CD4-positive, alpha-beta T cell treated with Interleukin-6 for 4 hours (primary cell): ENCODE measurements around the gene ECE1.

Experiments
- DNase-seq: peaks from one replicate; pipeline ENCODE4 v3.0.0-alpha.2; 2020; ENCODE audit warnings: mixed read lengths

ECE1 gene

DNA sequence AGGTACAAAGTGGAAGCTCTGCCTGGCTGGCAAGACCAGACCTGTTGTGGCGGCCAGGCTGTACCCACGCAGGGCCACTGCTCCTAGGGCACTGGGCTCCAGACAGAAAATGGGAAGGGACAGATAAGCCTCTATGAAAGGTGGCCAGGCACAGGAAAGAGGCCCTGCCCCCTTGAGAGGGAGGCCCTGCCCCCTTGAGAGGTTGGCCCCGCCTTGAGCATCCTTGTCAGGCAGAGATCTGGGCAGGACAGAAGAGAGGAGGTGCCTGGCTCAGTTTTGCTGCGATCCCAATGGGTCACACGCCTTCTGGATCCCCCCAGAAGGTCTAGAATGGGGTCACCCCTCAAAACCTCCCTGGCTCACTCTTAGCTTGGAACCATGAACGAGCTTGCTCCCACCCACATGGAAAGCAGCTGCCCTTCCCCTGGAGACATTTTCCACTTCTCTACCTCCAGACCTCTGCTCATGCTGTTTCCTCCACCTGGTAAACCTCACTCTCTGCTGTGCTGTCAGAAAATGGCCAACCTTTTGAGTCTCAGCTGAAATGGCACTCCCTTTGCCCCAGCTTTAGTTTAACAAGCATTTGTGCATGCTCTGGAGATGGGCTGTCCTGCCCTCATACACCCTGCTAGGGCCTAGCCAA lies 17.5 kb upstream of the ECE1 start:
- peak; percentile 44 for DNase-seq

DNA sequence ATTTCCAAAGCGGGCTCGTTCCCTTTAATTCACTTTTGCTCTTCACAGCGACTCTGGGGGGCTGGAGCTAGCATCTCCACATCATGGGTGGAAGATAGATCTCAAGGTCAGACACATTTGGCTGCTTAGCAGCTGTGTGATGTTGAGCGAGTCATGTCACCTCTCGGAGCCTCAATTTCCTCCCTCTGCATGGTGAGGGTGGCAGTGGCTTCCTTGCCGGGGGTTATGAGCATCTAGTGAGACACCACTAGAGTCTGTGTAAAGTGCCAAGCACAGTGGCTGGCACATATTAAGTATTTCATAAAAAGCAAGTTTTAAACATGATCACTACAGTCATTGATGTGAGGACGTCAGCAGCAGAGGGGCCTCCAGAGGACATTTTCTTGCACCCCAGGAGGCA lies 16.9 kb upstream of the ECE1 start:
- peak; percentile 52 for DNase-seq

DNA sequence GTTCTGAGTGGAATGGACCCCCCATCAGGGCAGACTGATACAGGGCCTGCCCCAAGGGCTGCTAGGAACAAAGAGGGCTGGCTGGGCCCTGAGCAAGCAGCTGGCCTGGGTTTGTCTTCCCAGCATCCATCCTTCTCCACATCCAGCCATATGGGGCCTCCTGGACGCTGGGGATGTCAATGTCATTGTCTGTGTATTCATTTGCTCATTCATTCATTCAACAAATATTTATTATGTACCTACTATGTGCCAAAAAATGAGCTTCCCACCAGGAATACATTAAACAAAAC lies 15.6 kb upstream of the ECE1 start:
- no peak for DNase-seq

DNA sequence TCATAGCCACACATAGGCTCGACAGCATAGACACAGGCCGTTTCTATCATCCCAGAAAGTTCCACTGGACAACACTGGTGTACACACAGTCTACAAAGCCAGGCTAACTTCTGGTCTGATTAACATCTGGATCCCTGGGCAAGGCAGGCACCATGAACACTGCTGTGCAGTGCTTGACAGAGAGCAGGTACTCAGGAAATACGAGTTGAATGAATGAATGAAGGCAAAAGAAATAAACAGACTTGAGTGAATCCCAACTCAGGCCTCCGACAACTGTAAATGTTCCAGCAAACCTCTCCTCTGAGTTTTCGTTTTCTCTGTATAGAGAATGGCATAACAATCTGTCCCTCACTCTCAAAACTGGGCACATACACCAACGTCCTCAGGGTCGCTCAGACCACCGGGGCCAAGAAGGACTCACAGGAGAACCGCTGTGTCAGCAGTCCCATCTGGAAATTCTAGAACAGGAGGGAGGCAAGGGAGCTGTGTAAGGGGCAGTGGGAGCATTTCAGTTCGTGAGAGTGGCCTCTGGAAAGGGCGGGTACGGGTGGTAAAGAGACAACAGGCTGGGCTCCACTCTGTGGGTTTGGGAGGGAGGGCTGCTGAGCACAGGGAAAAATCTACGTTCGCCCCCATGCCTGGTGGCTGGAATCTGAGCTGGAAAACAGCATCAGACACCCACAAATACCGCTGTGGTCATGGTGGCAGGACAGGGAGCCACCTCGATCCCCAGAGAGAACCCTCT lies 15.1 kb upstream of the ECE1 start:
- no peak for DNase-seq

DNA sequence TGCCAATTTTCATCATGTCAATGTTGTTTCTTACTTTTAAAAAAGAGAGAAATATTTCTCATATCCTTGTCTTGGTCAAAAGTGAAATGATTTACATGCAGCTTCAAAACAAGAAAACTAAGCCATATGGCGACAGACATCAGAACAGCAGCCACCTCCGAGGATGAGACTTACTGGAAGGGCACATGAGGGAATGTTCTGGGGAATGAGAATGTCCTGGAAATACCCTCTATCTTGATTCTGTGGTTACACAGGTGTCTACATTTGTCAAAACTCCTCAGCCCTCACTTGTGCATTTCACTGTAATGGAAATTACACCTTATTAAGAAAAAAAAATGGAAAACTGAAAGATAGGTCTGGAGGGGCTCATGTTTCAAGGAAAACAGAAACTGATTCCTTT lies 14.2 kb upstream of the ECE1 start:
- no peak for DNase-seq

DNA sequence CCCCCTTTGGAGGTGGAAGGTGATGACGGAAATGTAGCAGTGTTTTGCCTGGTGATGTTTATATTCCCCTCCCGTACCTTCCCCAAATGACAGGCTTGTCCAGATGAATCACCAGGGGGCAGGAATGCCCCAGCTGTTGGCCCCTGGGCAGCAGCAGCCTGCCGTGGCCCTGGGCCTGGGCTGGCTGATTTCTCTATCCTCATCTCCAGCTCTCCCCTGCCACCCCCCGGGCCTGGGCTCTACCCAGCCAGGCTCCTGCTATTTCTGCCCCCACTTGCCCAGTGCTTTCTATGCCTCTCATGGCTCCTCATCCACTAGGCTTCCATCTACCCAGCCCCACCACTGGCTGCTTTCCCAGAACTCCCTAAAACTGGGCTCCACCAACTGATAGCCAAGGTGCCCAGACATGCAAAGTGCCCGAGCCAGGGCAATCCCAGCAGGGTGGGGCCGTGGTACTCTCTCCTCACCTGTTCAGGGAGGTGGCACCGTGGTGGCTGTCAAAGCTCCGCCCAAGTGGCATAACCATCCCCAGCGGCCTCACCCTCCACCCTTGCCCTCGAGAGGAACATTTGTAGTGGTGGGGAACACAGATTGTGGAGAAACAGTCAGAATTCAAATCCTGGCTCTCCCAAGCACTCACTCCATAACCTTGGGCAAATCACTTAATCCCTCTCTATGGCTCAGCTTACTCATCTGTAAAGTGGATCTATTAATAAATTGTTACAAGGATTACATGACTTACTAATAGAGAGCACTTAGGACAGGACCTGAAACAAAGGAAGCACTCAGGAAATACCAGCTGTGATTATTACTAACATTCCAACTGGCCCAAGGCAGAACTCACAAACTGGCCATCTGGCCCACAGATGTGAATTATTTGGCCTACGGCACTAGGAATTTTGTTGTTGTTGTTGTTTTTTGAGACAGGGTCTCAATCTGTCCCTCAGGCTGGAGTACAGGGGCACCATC lies 12.8 kb upstream of the ECE1 start:
- DNase-seq, result no peak

DNA sequence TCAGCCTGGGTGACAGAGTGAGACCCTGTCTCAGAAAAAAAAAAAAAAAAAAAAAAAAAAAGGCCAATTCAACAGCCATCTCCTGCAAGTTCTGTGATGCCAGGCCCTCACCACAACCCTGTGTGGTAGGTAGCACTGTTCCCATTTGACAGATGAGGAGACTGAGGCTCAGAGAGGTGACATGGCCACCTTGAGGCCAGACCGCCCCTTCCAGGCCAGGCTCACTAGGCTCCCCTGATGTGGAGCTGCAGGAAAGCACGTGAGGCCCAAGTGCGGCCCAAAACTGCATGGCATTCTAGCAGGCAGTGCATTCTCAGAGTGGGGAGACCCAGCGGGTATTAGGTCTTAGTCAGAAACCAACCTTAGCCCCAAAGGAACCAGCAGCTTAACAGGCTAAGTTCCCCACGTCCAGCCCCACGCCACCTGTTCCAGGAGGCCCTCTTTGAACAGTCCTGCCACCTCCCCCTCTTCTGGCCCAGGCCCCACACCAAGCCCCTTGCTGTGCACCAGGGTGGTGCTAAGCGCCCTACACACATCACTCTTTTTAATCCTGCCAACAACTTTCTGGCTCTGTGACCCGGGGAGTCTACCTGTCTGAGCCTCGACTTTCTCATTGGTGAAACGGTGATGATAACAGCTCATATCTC lies 11.7 kb upstream of the ECE1 start:
- DNase-seq, result no peak

DNA sequence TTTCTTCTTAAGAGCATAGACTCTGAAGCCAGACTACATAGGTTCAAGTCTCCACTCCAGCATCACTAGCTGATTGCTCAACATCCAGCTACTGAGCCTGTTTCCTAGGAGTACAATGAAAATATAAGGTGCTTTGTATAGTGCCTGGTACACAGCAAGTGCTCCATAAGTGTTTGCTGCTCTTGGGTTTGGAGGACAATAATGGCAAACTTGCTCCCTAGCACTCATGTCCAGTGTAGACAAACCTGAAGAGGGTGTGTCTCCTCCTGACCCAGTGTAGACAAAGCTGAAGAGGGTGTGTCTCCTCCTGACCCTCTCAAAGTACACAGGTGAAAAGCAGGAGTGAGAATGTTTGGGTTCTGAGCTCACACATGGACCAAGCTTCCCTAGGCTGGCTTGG lies 10.5 kb upstream of the ECE1 start:
- DNase-seq, result no peak

DNA sequence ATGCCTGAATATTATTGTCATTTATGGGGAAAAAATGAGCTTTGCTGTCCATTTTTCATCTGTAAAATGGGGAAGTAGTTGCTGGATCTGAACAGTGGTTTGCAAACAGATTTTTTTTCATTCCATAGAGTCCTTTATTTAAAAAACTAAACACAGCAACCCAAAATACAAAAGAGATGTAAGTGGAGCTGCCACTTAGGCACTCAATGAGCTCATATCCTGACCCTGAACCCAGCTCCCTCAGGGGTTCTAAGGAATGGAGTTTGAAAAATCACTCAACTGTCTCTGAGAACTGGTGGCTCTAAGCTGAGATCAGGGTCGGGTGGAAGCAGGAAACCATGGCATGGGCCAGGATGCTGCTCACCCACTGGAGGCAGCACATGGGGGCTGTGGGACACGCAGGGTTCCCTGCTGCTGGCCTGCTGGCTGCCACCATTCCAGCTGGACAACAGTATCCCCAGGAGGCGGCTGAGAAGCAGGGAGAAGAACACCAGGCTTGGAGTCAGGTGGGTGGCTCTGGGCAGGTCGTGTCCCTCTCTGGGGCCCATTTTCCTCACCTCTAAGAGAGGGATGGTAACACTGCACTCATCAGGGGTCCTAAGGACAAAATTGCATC lies 9.6 kb upstream of the ECE1 start:
- DNase-seq, result peak; percentile 24

DNA sequence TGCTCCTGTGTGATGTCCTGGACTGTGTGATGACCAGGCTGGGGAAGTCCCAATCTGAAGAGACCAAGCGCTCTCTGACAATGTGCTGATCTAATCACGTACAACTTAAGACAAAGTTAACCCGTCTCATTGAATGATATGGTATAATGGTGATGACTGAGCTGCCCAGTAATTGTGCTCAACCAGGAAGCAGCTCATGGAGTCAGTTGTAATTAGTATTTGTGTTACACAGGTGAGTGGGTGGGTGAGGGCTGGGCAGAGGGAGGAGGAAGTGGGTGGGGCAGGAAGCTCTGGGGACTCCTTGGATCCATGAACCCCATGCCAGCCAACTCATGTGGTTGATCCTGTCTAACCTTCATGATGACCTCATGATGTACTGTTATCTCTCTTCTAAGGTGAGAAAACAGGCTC lies 8.7 kb upstream of the ECE1 start:
- DNase-seq, result peak; percentile 45

DNA sequence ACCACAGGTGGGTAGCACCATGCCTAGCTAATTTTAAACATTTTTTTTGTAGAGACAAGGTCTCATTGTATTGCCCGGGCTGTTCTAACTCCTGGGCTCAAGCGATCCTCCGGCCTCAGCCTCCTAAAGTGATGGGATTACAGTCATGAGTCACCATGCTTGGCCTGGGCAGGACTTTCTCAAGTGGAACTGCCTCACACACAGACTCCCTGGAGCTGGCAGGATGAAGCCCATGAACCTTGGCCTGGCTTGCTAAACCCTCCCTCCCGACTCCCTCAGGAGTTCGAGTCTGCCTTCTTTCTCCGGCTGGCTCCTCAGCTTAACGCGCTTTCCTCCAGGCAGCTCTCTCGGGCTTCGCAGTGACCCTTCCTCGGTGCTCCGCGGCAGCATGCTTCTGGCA lies 7.7 kb upstream of the ECE1 start:
- no peak for DNase-seq

DNA sequence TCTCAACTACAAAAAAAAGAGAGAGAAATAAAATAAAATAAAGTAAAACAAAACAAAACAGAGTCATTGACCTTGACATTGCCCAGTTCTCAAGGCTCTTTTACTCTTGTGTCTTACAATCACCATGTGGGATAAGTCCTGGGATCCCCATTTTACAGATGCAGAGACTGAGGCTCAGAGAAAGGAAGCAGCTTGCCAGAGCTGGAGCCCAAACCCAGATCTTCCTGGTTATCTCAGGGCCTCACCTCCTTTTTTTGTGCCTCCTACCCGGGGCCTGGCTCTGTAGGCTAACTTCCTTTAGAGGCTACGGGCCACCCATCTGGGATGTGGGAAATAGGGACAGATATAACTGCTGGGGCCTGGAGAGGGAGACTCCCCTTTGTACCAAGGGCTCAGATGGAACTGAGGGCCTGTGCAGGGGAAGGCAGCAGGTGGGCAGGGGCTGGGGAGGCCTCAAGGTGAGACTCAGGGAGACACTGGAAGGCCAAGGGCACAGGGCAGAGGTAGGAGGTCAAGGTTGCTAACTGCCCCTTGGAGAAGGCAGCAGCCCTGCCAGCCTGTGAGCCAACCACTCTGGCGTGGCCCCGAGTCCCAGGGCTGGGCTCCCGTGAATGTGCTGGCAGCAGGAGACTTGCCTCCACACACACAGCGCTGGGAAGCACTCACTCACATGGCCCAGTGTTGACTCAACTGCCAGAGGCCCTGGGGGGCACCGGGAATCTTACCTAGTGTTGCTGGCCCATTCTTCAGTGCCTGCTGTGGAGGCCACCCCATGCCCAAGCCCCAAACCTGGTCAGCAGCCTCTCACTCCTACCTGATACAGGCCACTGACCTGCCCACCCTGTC lies 6.5 kb upstream of the ECE1 start:
- DNase-seq, result no peak

DNA sequence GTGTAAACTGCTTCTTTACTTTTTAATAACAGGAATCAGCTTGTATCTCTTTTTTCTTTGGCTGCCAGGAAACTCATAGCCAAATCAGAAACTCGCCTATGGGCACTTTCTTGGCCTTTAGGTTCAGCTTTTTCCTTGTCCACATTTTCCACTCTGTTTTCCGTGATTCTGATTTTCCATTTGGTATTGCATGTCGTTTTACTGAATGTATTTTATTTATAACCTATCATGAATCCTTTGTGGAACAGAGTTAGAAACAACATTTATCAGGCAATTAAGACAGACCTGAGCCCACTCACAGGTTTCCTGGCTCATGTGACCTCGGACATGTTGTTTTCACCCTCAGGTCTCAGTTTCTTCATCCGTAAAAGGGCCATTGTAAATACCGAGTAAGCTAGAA lies 5.3 kb upstream of the ECE1 start:
- no peak for DNase-seq

DNA sequence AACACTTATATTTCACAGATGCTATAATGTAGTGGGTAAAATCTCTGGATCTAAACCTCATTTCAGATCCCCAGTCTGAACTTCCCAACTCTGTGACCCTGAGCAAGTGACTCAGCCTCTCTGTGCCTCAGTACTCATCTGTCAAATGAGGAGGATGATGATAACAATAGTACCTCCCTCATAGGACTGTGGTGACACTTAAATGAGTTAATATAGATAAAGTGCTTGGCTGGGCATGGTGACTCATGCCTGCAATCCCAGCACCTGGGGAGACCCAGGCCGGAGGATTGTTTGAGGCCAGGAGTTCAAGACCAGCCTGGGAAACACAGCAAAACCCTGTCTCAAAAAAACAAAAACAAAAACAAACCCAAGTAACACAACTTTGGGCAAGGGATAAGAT lies 4.7 kb upstream of the ECE1 start:
- peak; percentile 63 for DNase-seq

DNA sequence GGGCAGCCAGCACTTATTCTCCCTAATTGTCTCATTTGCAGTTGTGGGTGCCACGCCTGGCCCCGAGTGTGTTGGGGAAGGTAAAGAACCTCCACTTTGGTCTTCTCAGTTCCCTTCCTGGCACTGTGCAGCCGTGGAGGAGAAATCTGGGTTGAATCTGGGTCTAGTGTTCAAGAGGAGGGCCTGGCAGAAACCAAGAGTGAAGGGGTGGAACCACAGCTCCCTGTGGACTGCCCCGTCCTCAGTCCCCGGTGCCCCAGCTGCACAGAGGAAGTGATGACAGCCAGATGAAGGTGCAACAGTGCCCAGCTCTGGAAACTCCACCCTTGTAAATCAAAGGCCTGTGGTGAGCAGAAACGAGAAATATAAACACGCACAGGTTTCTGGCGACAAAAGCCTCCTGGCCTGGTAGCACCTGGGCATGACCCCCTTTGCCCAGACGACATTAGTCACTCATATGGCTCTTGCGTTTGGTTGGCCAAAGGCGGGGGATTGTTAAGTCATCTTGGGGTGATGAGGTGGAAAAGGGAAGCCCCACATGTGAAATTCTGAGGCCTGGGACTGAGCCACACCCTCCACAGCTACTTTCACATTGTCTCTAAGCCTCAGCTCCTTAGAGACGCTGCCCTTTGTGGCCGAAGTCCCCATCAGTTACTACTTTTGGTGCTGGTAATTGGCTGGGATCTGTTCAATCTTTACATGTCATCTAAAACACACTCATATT lies 4.2 kb upstream of the ECE1 start:
- DNase-seq, result peak; percentile 87

DNA sequence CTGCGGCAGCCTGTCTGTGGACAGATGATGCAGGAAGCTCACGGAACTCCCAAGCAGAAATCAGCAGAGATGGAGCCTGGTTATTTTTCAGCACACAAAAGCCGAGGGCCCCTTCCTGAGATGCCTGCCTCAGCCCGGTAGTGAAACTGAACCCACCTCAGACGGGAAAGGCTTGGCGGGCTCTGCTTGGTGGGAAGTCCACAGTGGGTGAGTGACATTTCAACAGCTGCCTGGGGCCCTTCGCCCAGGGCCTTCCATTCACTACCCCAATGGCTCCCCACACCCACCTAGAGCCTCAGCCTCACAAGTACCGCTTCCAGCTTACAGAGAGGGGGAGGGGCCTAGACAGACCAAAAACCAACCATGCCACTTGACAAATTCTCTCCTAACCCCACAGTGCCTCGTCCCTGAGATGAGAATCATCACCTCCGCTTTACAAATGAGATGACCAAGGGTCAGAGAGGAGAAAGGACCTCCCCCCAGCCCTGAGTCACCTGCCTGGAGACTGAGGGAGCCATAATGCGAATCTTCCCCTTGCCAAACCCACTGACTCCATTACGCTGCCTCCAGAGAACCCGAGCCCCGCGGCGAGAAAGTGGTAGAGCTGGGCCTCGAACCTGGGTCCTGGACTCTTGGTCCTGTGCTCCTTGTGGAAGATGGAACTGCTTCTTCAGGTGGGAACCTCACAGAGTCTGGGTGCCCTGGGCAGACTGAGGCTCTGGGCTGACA lies 3.4 kb upstream of the ECE1 start:
- DNase-seq, result peak; percentile 72

DNA sequence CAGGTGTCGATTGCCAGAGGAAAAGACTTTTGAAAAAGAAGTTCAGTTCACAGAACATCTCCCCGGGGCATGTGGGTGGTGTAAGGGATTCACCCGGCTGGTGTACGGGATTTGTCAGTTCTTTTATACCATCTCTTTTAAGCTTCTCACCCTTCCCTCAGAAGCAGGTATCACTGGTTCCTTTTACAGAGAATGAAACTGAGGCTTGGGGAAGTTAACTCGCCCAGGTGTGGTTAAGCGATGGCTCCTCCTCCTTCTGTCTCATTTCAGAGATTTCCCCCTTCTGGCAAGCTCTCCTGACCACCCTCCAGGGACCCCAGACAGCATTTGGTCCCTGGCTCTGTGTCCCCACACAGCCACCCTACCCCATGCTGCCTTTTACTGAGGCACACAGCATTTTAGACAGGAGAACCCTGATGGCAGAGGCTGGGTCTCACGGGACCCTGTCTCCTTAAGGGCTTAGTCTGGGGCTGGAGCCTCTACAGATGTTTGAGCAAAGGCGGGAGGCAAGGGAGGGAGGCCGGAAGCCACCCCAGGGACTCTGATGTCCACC lies 2.8 kb upstream of the ECE1 start:
- peak; percentile 56 for DNase-seq

DNA sequence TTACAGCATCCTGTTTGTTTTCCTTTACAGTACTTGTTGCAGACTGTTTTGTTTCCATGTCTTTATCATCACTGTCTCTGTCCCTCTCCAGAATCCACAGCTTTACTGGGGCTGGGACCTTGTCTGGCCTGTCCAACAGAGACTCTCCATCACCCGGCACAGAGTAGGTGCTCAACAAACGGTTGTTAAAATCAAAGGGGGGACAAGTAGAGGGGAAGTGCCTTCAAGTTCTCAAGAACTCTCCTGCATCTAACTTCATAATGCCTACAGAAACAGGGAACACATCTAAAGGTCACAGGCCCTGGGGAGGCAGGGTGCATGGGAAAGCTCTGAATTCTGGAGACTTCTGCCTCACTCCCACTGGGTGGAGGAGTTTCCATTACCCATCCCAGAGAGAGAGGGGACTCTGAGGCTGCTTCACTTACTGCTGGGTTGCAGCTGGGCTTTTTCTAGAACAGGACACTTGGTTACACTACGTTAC lies 2.3 kb upstream of the ECE1 start:
- no peak for DNase-seq

DNA sequence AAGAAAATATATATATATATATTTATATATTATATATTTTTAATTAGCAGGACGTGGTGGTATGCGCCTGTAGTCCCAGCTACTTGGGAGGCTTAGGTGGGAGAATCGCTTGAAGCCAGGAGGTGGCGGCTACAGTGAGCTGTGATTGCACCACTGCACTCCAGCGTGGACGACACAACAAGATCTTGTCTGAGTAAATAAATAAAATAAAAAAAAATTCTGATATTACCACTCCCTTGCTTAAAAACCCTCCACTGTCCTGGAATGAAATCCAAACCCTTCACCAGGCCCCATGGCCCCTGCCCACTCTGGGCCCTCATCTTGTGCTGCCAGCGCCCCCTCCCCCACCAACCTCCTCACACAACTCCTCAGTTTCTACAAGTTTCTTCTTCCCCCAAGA lies 1.7 kb upstream of the ECE1 start:
- DNase-seq, result no peak

DNA sequence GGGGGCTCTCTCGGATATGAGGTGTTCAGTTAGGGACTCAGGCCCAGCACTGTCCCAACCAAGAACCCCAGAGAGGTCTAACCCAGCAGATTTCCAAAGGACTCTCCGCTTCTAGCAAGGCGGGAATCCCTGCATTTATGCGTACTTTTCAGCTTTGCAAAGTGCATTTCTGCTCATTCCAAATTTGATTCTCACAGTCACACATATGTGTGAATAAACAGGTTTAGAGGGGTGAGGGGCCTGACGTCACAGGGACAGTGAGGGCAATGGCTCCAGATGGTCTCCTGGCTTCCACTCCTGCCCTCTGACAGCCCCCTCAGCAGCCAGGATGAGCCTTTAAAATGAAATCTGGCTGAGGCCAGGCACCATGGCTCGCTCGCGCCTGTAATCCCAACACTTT lies 921 bp upstream of the ECE1 start:
- DNase-seq, result no peak
